B cell (primary cell): Measurements from ENCODE around the gene DUSP16. TPM values are rescaled to one million over a fixed set of nuclear protein-coding genes. Genes with fewer than 3 reads are reported as not detected.
A peak's percentile ranks its signal among the peaks of the same experiment; 100 is the strongest.

Source experiments
- ATAC-seq: fragments of 200-7000 bp; cut with Tn5 transposase; one replicate; pipeline ENCODE4 v1.10.0; 2021; ENCODE audit warnings: low read depth, mild to moderate bottlenecking, moderate number of reproducible peaks, moderate library complexity
- CTCF ChIA-PET: fragments of 350-600 bp; sonication (Branson Sonifier 250); formaldehyde crosslinking; loops from one replicate; lab custom pipeline; 2021; ENCODE audit warnings: antibody characterized with exemption, inconsistent platforms; lab: Charles Lee
- POLR2A ChIA-PET: fragments of 350-600 bp; sonication (Branson Sonifier 250); formaldehyde crosslinking; loops from one replicate; lab custom pipeline; 2021; ENCODE audit warnings: antibody characterized with exemption; lab: Charles Lee
- DNase-seq: peaks from one replicate; pipeline ENCODE4 v3.0.0; 2013
- H2AFZ ChIP-seq: 2 replicates; pipeline ENCODE4 v1.6.1; 2012; ENCODE audit warnings: mild to moderate bottlenecking, low read depth, low read length; ENCODE audit not compliant: insufficient read depth, poor library complexity, severe bottlenecking
- H3K27ac ChIP-seq, 2 donors: 1 replicate in 1 of 2; 2 replicates in 1 of 2; pipeline ENCODE4 v1.5.1; 2012 to 2013; ENCODE audit warnings: low read length in 2 of 2, mild to moderate bottlenecking in 2 of 2, moderate library complexity in 1 of 2
- H3K27me3 ChIP-seq, 4 experiments: fragments of 200-600 bp in 1 of 4; sonication (generic) in 1 of 4; replicated peaks in 1 of 4; 1 replicate in 2 of 4; 2 replicates in 2 of 4; pipeline versions ENCODE4 v1.6.1 to v1.7.0; 2013 to 2016; ENCODE audit warnings: low read length in 3 of 4, mild to moderate bottlenecking in 2 of 4, mixed read lengths in 1 of 4, moderate library complexity in 1 of 4; ENCODE audit not compliant: insufficient read depth in 4 of 4, control insufficient read depth in 3 of 4; ENCODE audit errors: control extremely low read depth in 1 of 4
- H3K36me3 ChIP-seq, 2 experiments: replicated peaks in 1 of 2; 1 replicate in 1 of 2; 2 replicates in 1 of 2; pipeline versions ENCODE4 v1.6.1 to v1.7.1; 2013; ENCODE audit warnings: low read length in 1 of 2; ENCODE audit not compliant: insufficient read depth in 2 of 2, control insufficient read depth in 1 of 2; ENCODE audit errors: control extremely low read depth in 1 of 2, extremely low read depth in 1 of 2
- H3K4me1 ChIP-seq, 2 donors: fragments of 200-600 bp in 1 of 2; sonication (generic) in 1 of 2; 1 replicate in 1 of 2; 2 replicates in 1 of 2; pipeline versions ENCODE4 v1.5.1 to v1.6.1; 2013 to 2017; ENCODE audit warnings: low read length in 2 of 2; ENCODE audit not compliant: control insufficient read depth in 2 of 2, insufficient read depth in 2 of 2
- H3K4me2 ChIP-seq: replicated peaks from 2 replicates; pipeline ENCODE3; 2012; ENCODE audit warnings: mild to moderate bottlenecking, low read depth, low read length; ENCODE audit not compliant: poor library complexity, severe bottlenecking
- H3K4me3 ChIP-seq, 5 experiments: fragments of 200-600 bp in 1 of 5; sonication (generic) in 1 of 5; 1 replicate in 3 of 5; 2 replicates in 2 of 5; pipeline versions ENCODE4 v1.5.1 to v1.7.0; 2011 to 2016; ENCODE audit warnings: low read length in 4 of 5, mild to moderate bottlenecking in 4 of 5, low read depth in 2 of 5, control low read depth in 1 of 5, moderate library complexity in 1 of 5; ENCODE audit not compliant: insufficient read depth in 1 of 5; ENCODE audit errors: control extremely low read depth in 1 of 5, extremely low read depth in 1 of 5
- H3K79me2 ChIP-seq: fragments of 200-600 bp; sonication (generic); one replicate; pipeline ENCODE4 v1.6.0; 2016; ENCODE audit warnings: low read length; ENCODE audit not compliant: control insufficient read depth, insufficient read depth
- H3K9ac ChIP-seq: fragments of 200-600 bp; sonication (generic); 2 replicates; pipeline ENCODE4 v1.6.1; 2017; ENCODE audit warnings: mild to moderate bottlenecking, low read length, moderate library complexity
- H3K9me3 ChIP-seq, 3 donors: one replicate each; pipeline versions ENCODE4 v1.6.1 to v1.7.1; 2013; ENCODE audit warnings: low read length in 2 of 3; ENCODE audit not compliant: control insufficient read depth in 2 of 3, insufficient read depth in 1 of 3; ENCODE audit errors: control extremely low read depth in 1 of 3
- H4K20me1 ChIP-seq: 2 replicates; pipeline ENCODE4 v1.6.0; 2012; ENCODE audit warnings: mild to moderate bottlenecking, low read length; ENCODE audit not compliant: insufficient read depth, control insufficient read depth, poor library complexity, severe bottlenecking
- H3K27ac Mint-ChIP-seq: one replicate; pipeline ENCODE4 v1.8.0; 2021; ENCODE audit warnings: mixed read lengths
- H3K27me3 Mint-ChIP-seq: one replicate; pipeline ENCODE4 v1.8.0; 2021; ENCODE audit warnings: mixed read lengths
- H3K4me1 Mint-ChIP-seq: one replicate; pipeline ENCODE4 v1.8.0; 2021; ENCODE audit warnings: mixed read lengths
- H3K4me3 Mint-ChIP-seq: one replicate; pipeline ENCODE4 v1.8.0; 2021; ENCODE audit warnings: mixed read lengths
- H3K9me3 Mint-ChIP-seq: one replicate; pipeline ENCODE4 v1.8.0; 2022; ENCODE audit warnings: mixed read lengths; ENCODE audit not compliant: insufficient read depth
- CTCF ChIP-seq: fragments of 200-600 bp; IDR thresholded peaks from one replicate; pipeline ENCODE4 v1.8.0; 2022; ENCODE audit warnings: antibody characterized with exemption, mild to moderate bottlenecking
- EZH2 ChIP-seq: IDR thresholded peaks from 2 replicates; pipeline ENCODE4 v1.6.1; 2012; ENCODE audit warnings: borderline replicate concordance, low read depth, mild to moderate bottlenecking, moderate library complexity, low read length; ENCODE audit not compliant: insufficient read depth, poor library complexity, severe bottlenecking
- WGBS: methylation state at CpG from one replicate; pipeline ENCODE4 v1.1.5; 2013; ENCODE audit warnings: missing lambda C conversion rate; ENCODE audit not compliant: insufficient coverage; 5-methylcytosine and 5-hydroxymethylcytosine counted together
- intact Hi-C: fragments of 100-400 bp; cut with micrococcal nuclease; formaldehyde crosslinking; loops from one replicate; pipeline ENCODE4 v1.10.0; 2022
- polyA plus RNA-seq: library from polyadenylated mRNA; depleted of rRNA; stranded (reverse); fragments of >200 nt; gene quantifications from 2 replicates; pipeline ENCODE4 v1.2.3, GENCODE V29; 2012
- total RNA-seq, 2 donors: library from RNA; stranded (reverse); fragments of 120-200 nt in 1 of 2; gene quantifications; 1 replicate in 1 of 2; 2 replicates in 1 of 2; pipeline versions ENCODE4 v1.2.3 to v1.2.4, GENCODE V29; 2013 to 2022

Gene DUSP16
- total and polyA plus RNA-seq, 2 donors (not counting 1 experiment from before 2014, with no cell fraction given): 0.37 to 5.6 TPM

- Histone ChIP-seq H3K4me1 (no peaks in the 10 kb centered on the region), H4K20me1 (no peaks in the 10 kb centered on the region), H3K4me2 (no peak overlapping the region), H3K36me3 (no peaks in the 10 kb centered on the region), H3K4me3 (no peak overlapping the region), H3K9ac (no peak overlapping the region), H3K27ac (no peak overlapping the region), H3K9me3 (no peaks in the 10 kb centered on the region), H3K79me2 (no peaks in the 10 kb centered on the region), H3K27me3 (no peaks in the 10 kb centered on the region), H2AFZ (peak overlapping the region; percentile 23)
- H3K27ac Mint-ChIP-seq: no peak overlapping the region
- peaks cover 7% of the 10 kb centered on the region for H3K4me1 Mint-ChIP-seq
- intact Hi-C loops: no loop called here
- no peaks in the 10 kb centered on the region for H3K27me3 Mint-ChIP-seq
- DNase-seq: no peak
- 23% methylated on average over 3 of the region's 5 CpGs for WGBS
- TF ChIP-seq CTCF: no peak
- no peak for TF ChIP-seq EZH2
- H3K4me3 Mint-ChIP-seq: no peak overlapping the region
- POLR2A ChIA-PET: no interaction called here
- H3K9me3 Mint-ChIP-seq: no peaks in the 10 kb centered on the region
- no peak for ATAC-seq
- CTCF ChIA-PET: no interaction called here
These were observed 22.2 kb downstream of the DUSP16 start for GRCh38 chr12:12540261-12541013.

GRCh38 chr12:12539028-12539810 is 23.4 kb downstream of the DUSP16 start:
- ChIA-PET CTCF (no interaction called here), POLR2A (no interaction called here)
- Histone ChIP-seq H4K20me1 (no peaks in the 10 kb centered on the region), H3K27me3 (no peaks in the 10 kb centered on the region), H3K9ac (no peak overlapping the region), H3K36me3 (no peaks in the 10 kb centered on the region), H3K79me2 (no peaks in the 10 kb centered on the region), H3K27ac (no peak overlapping the region), H3K4me3 (no peak overlapping the region), H3K9me3 (no peaks in the 10 kb centered on the region), H3K4me2 (no peak overlapping the region), H3K4me1 (no peaks in the 10 kb centered on the region), H2AFZ (no peak overlapping the region)
- Mint-ChIP-seq H3K27ac (no peak overlapping the region), H3K4me3 (no peak overlapping the region), H3K9me3 (no peaks in the 10 kb centered on the region), H3K27me3 (no peaks in the 10 kb centered on the region), H3K4me1 (peaks cover 7% of the 10 kb centered on the region)
- no peak for DNase-seq
- TF ChIP-seq CTCF (no peak), EZH2 (no peak)
- 100% methylated on average over 1 of the region's 7 CpGs for WGBS
- intact Hi-C loops: no loop called here
- no peak for ATAC-seq
